T-helper 22 cell (primary cell): Measurements from ENCODE around the gene CCDC102B.
"Not testable (repeated sequence)": the region's sequence is repeated elsewhere in the genome, so short reads cannot be mapped to it uniquely, and the experiment has no call there.

Experiments
- DNase-seq: peaks from one replicate; pipeline ENCODE4 v3.0.0-alpha.2; 2020; ENCODE audit warnings: low read depth

The CCDC102B gene

GRCh38 chr18:68915061-68915460 is 117.2 kb downstream of the CCDC102B start:
- DNase-seq: no peak

GRCh38 chr18:68916734-68917133 is 118.9 kb downstream of the CCDC102B start:
- no peak for DNase-seq

- DNase-seq: no peak
These were observed 120.3 kb downstream of the CCDC102B start for GRCh38 chr18:68918216-68918615.

- DNase-seq: no peak
These were observed 122.0 kb downstream of the CCDC102B start for GRCh38 chr18:68919900-68920299.

GRCh38 chr18:68922392-68922791 is 124.5 kb downstream of the CCDC102B start:
- DNase-seq: no peak

- no peak for DNase-seq
These were observed 127.4 kb downstream of the CCDC102B start for GRCh38 chr18:68925268-68925667.

- DNase-seq: no peak
These were observed 131.1 kb downstream of the CCDC102B start for GRCh38 chr18:68928762-68929675.

GRCh38 chr18:68935686-68936085 is 137.8 kb downstream of the CCDC102B start:
- DNase-seq: no peak

- no peak for DNase-seq
These were observed 139.2 kb downstream of the CCDC102B start for GRCh38 chr18:68937029-68937599.

GRCh38 chr18:68940039-68940438 is 142.2 kb downstream of the CCDC102B start:
- no peak for DNase-seq

GRCh38 chr18:68940754-68941153 is 142.9 kb downstream of the CCDC102B start:
- no peak for DNase-seq

GRCh38 chr18:68942230-68942629 is 144.3 kb downstream of the CCDC102B start:
- DNase-seq: no peak

- not testable (repeated sequence) for DNase-seq
These were observed 146.0 kb downstream of the CCDC102B start for GRCh38 chr18:68943861-68944260.

GRCh38 chr18:68944330-68944729 is 146.4 kb downstream of the CCDC102B start:
- no peak for DNase-seq

- no peak for DNase-seq
These were observed 146.9 kb downstream of the CCDC102B start for GRCh38 chr18:68944826-68945225.

- no peak for DNase-seq
These were observed 150.7 kb downstream of the CCDC102B start for GRCh38 chr18:68948622-68949021.

- no peak for DNase-seq
These were observed 156.9 kb downstream of the CCDC102B start for GRCh38 chr18:68954738-68955137.

GRCh38 chr18:68956650-68957049 is 158.8 kb downstream of the CCDC102B start:
- DNase-seq: no peak

- no peak for DNase-seq
These were observed 162.5 kb downstream of the CCDC102B start for GRCh38 chr18:68960355-68960754.

GRCh38 chr18:68962623-68963022 is 164.7 kb downstream of the CCDC102B start:
- no peak for DNase-seq

- DNase-seq: no peak
These were observed 167.9 kb downstream of the CCDC102B start for GRCh38 chr18:68965817-68966216.

- no peak for DNase-seq
These were observed 171.1 kb downstream of the CCDC102B start for GRCh38 chr18:68969027-68969426.

- DNase-seq: no peak
These were observed 174.3 kb downstream of the CCDC102B start for GRCh38 chr18:68972176-68972575.

- DNase-seq: no peak
These were observed 181.9 kb downstream of the CCDC102B start for GRCh38 chr18:68979737-68980136.
